ACC112 (cell line): ENCODE data around the gene ANAPC1.
"Not testable (repeated sequence)": the region's sequence is repeated elsewhere in the genome, so short reads cannot be mapped to it uniquely, and the experiment has no call there.

Experiments used
- H2AFZ ChIP-seq: fragments of 200-600 bp; sonication (generic); one replicate; pipeline ENCODE4 v1.6.0; 2017; ENCODE audit warnings: antibody characterized with exemption, low read length; ENCODE audit not compliant: unreplicated experiment
- H3K27ac ChIP-seq: fragments of 200-600 bp; sonication (generic); 2 replicates; pipeline ENCODE4 v1.5.1; 2014; ENCODE audit warnings: low read depth, mild to moderate bottlenecking, antibody characterized with exemption, low read length, moderate library complexity
- H3K27me3 ChIP-seq: fragments of 200-600 bp; sonication (generic); 2 replicates; pipeline ENCODE4 v1.6.1; 2014; ENCODE audit warnings: mild to moderate bottlenecking, antibody characterized with exemption, low read length, moderate library complexity, mixed read lengths; ENCODE audit not compliant: insufficient read depth
- H3K36me3 ChIP-seq: fragments of 200-600 bp; sonication (generic); 2 replicates; pipeline ENCODE4 v1.6.1; 2016; ENCODE audit warnings: mild to moderate bottlenecking, antibody characterized with exemption, low read length, moderate library complexity, mixed read lengths; ENCODE audit not compliant: insufficient read depth
- H3K4me1 ChIP-seq: fragments of 200-600 bp; sonication (generic); one replicate; pipeline ENCODE4 v1.6.1; 2016; ENCODE audit warnings: low read length, mixed read lengths; ENCODE audit not compliant: insufficient read depth, unreplicated experiment, control insufficient read depth
- H3K4me3 ChIP-seq: fragments of 200-600 bp; sonication (generic); 2 replicates; pipeline ENCODE4 v1.5.1; 2014; ENCODE audit warnings: mild to moderate bottlenecking, low read depth, low read length
- H3K79me2 ChIP-seq: fragments of 200-600 bp; sonication (generic); one replicate; pipeline ENCODE4 v1.6.0; 2016; ENCODE audit warnings: low read length; ENCODE audit not compliant: control insufficient read depth, unreplicated experiment, insufficient read depth

Gene ANAPC1

DNA sequence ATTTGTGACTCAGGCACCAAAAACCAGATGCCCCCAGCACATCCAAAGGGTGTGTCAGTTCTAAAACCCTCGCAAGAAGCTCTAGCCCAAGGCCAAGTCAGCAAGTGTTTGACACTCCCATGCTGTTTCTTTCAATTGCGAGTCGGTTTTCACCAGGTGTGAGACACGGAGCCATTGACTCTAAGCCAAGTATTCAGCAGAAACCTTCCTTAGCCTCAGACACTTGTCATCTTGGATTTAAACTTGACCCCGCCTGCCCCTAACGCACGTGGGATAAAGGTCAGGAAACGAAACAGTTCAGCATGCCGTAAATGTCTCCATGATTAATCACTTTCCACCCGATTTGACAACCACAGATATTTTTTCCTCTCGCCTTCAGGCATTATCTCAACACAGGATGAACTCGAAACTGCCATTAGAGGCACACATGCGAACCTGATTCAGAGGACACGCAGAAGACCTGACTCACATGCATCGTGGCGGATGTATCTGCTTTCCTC is 156.3 kb downstream of the ANAPC1 start:
- H3K27ac ChIP-seq, H3K36me3 ChIP-seq, H3K79me2 ChIP-seq: not testable (repeated sequence)

GRCh38 chr2:111725742-111726141 is 158.3 kb downstream of the ANAPC1 start:
- not testable (repeated sequence) for H2AFZ ChIP-seq, H3K27ac ChIP-seq, H3K79me2 ChIP-seq, H3K27me3 ChIP-seq, H3K36me3 ChIP-seq, H3K4me1 ChIP-seq, H3K4me3 ChIP-seq

More for the DNA sequence above, 156.3 kb downstream of the ANAPC1 start:
- not testable (repeated sequence) for H3K4me3 ChIP-seq, H3K27me3 ChIP-seq, H2AFZ ChIP-seq, H3K4me1 ChIP-seq

GRCh38 chr2:111719610-111720009 is 164.4 kb downstream of the ANAPC1 start:
- H3K27me3 ChIP-seq, H3K4me3 ChIP-seq: not testable (repeated sequence)

More at GRCh38 chr2:111719610-111720009, 164.4 kb downstream of the ANAPC1 start:
- H3K27ac ChIP-seq, H2AFZ ChIP-seq, H3K36me3 ChIP-seq, H3K79me2 ChIP-seq, H3K4me1 ChIP-seq: not testable (repeated sequence)
